HG02623 (cell line): Measurements from ENCODE around the gene DPT.

ENCODE experiments used
- ATAC-seq: cut with Tn5 transposase; IDR thresholded peaks from one replicate; pipeline ENCODE4 v1.9.1; 2021; ENCODE audit warnings: moderate library complexity; ENCODE audit not compliant: unreplicated experiment

DPT gene

DNA sequence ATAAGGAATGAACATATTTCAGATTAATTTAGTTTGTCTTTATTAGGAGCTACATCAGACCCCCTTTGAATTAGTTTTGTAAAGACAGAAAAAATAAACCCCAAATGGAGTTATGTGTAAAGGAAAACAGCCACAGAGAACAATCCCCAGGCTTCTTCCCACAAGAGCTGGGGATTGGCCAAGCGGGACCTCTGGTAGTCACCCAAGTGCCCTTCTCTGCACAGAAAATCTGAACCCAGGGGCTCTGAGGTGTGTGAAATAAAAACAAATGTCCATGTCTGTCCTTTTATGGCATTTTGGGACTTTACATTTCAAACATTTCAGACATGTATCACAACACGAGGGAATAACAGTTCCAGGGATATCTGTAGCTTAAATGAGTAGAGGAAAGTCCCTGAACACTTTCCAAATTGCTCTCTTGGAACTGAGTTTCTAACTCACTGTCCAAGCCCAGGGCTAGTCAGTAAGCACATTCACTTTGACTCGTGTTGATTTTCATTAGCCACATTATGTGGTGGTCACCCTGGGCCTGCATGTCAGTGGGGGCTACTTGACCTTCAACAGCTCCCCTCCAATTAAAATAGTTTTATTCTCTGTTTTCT is 22.5 kb downstream of the DPT start:
- ATAC-seq, result no peak

DNA sequence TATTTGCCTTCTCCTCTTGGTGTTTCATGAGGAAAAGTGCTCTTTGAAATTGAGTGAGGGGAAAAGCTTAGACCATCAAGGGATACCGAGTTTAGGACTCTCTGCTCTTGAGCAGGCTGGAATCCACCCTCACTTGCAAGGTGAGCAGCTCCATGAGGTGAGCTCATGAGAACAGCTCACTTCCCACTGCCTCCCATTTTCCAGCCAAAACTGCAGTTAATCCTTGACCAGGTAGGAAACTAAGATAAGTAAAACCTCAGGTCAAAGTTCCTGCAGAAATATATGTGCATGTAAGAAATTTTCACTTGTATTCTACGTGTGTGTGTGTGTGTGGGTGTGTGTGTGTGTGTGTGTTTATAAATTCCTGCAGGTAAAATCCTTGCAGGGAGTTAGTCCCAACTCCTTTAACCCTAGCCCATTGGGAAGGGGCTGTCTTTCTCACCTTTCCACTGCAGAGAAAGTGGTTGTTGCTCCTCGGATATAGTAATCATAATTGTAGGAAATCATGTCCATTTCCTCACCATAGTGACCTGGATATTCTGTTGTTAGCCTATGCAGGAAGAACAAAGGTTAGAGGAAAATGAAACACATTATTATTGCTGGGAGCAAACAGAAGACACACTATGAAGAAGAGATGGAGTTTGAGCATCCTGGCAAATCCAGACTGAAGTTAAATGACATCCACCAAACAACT is 28.3 kb downstream of the DPT start:
- no peak for ATAC-seq

DNA sequence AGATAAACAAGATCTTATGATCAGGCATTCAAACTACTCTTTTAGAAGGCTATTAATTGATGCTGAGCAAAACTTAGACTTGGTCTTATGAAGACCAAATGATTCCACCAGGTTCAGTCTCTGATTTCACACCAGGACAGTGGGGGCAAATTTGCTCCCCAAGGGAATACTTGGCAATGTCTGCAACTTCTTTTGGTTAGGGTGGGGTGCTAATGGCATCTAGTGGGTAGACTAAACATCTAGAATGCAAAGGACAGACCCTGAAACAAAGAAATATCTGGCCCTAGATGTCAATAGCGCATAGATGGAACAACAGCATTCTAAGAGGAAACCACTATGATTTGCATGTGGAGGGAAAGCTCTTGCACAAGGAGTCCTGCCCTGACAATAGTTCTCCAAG is 30.6 kb downstream of the DPT start:
- ATAC-seq, result no peak

DNA sequence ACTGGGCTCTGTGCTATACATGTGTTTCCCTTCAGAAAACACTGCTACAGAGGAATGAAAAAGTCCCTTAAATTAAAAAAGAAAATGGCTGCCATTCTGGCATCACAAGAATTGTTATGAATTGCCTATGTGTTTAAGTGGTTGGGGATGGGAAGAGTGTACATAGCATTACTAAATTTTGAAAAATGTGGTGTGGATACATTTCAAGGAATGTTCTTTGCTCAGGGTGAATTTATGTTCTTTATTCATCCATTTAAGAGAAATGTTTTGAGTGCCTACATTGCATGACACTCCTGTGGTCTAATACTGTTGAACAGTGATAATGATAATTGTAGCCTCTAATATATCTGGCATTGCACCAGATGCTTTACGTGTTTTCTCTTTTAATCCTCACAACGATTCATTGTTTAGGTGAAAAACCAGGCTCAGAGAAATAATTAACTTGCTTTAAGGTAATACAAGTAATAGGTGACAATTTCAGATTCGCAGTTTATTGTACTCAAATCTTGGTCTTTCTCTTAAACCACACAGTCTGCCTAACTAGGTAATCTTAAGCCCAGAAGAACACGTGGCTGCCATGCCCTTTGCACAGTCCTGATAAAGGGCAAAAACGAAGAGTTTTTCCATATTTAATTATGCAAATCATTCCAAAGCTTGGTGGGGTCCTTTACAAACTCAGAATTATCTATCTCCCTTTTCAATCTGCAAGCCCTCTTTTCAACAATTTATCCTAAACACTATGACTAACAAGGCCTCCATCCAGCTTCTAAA is 31.5 kb downstream of the DPT start:
- ATAC-seq, result no peak

DNA sequence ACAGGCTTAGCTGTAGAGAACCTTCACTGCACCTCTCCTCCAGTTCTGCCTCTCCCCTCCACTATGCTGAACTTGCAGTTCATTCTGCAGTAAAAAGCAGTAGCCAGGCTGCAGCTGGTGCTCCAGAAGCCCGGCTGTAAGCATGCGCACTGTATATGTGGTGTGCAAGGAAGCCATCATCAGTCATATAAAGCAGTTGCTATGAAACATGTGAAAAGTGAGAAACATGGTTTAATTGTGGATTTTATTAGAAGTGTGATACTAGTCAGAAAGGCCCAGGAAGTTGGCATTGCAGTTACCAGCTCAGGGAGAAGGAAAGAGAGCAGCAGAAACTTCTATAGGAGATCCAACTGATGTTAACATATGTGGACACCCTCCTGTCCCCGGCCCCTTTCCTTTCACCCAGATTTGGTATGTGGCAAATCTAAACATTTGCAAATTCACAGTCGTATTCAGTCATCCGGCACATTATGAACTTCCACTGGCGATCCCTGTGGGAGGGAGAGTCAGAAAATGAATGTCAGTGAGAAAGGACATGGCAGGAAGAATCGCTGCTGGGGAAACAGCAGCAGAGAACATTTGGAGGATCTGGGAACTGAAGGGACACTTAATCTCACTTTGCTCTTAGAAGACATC is 32.8 kb downstream of the DPT start:
- no peak for ATAC-seq

DNA sequence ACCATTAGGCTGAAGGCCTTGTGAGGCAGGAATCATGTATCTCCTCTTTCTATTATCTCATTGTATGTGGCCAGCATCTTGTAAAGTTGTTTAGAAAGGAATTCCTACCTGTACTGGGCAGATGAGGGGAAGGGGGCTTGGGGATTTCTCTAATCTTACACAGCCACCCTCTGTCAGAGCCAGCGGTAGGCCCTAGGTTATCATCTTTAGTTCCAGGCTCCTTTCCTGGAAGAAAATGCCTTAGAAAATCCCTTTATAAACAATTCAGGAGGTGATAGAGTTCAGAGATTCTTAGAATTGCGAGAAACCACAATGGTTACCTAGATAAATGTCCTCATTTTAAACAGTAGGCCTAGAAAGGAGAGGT is 35.2 kb downstream of the DPT start:
- ATAC-seq, result no peak

DNA sequence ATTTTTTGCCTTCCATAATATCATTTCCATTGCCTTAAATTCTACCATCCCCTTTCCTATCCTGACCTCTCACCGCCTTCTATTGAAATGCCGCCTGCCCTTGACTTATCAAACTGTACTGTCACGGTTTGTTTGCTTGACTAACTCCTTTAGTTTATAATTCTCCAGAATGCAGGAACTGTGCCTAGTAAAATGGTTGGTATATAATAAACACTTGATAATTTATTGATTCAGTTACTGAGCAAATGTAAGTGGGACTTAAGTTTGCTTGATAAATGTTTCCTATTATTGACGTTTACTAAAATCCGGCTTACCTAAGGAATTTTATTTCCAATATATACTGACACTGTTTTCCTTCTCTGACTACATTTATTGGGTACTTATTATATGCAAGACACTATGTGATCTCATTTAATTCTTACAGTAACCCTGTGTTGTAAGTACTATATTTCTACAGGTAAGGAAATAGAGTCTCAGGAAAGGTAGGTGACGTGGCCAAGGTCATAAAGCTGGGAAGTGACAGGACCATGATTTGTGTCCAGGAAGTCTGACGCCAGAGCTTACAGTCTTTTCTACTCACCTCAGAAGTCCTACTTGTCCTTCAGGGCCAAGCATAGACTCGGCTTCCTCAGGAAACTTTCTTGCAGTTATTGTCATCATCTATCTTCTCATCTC is 35.7 kb downstream of the DPT start:
- ATAC-seq, result no peak

DNA sequence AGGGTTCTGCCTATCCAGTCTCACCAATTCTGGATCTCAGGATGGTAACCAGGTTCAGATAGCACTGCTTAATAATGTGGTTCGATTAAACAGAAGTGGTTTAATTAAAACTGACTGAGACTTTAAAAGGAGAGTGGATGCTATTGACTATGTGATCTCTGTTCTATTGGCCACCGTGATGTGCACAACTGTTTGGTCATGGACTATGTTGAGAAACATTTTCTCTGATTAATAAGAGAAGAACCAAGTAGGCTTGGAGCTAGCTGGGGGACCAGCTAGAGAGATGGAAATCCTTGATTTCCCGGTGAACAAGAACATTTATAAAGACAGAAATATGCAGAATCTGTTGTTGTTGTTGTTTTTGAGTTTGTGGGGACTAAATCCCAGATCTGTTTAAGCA is 36.5 kb downstream of the DPT start:
- ATAC-seq, result no peak

DNA sequence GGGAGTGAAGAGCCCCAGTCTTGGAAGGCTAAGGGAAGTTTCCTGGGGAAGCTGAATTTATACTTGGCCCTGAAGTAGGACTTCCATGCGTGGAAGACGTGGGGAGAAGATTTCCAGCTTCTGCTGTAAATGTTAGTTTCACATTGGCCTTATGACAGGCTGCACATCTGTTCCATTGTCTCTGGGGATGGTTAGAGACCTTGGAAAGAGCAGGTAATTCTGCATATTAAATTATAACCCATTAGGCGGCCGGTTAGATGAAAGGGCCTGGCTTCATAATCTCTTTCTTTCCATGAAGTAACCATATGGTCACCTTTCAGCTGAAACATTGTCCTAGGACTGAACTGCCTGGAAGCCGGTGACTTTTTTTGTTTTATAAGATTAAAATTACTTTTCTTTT is 37.5 kb downstream of the DPT start:
- ATAC-seq, result no peak

DNA sequence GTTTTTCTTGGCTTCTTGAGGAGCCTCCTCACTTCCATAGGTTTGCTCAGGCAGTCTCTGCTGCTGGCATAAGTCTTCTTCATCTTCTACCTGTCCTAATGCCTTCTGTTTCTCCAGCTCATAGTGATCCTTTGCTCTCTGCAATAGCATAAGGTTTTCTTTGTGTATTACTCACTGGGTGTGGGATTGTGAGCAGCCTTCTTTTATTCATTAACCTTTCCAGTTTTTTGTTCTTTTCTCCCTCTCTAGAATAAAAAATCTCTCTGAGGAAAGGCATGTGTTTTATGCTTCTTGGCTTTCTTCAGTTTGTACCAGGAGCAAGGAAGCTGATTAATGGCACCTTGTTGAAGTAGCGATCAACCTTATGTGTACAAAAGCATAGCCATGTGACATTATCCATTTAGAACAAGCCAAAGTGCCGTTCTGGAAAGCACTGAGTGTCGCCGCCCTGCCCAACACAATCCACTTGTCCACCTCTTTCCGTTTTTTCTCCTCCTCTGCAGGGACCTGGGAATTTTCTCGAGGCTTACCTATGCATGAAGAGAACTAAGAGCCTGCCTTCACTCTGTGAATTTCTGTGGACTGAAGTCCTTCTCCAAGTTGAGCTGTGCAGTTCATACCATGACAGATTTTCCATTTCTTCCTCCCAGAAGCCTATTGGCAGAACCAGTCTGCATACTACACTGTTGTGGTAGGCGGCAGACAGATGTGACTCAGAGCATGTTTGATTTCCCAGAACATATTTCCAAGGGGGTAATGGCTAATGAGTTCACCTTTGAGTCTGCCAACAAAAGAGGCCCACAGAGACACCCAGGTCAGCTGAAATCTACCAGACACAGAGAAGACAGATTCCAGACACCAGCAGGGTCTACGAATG is 39.0 kb downstream of the DPT start:
- ATAC-seq, result no peak

DNA sequence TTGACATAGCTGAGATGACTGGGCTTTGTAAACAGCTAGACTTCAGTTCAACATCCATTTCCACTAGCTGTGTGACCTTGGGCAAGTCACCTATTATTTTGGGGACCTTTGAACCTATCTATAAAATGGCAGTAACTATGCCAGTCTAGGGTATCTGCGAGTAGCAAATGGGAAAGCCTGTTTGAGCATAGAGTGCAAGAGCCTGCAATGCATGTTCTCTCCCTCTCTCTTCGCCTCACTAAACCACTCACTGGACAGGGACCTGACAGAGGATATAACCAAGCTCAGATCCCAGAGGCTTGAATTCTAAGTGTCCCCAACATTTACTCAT is 39.7 kb downstream of the DPT start:
- ATAC-seq, result no peak

DNA sequence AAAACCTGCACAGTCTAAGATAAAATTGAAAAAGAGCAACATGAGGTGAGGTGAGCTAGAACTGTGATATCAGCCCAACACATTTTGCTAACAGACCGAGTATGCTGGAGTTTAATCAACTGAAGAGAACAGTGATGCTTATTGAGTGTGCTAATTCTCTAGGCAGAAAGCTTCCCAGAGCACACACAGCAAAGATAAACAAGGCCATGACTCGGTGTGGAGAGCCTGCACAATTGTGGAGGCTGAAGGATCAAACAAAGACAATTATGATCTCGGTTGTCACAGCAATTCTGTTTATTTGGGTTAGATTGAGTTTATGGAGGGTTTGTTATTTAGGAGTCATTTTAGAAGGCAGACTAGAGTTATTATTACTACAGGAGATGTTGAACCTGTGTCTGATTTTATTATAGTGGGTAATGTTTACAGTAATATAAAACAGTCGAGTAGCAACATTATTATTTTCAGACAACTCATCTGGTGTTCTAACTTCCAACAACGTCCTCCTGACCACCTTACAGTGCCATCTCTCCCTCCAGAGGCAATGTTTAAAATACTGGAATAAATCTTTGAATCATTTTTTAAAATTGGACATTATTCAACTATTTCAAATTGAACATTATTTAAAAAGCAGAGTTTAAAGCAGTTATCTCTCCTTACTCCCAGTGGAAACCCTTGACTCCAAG is 40.2 kb downstream of the DPT start:
- ATAC-seq, result no peak

DNA sequence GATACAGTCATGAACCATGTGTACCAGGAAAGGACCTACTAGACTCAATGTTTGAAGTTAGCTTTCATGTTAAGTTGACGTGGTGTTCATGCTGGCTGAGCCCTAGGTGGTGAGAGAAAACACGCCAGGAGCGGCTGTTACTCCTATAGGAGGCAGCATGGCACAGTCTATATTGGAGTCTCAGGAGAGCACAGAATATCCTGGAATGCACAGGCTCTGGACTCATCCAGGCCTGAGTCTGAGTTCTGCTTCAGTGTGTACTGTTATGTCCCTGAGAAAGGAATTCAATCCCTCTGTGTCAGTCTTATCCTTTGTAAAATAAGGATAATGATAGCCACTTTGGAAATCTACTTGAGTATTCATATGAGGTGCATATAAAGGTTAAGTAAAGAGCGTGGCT is 41.2 kb downstream of the DPT start:
- ATAC-seq, result no peak

DNA sequence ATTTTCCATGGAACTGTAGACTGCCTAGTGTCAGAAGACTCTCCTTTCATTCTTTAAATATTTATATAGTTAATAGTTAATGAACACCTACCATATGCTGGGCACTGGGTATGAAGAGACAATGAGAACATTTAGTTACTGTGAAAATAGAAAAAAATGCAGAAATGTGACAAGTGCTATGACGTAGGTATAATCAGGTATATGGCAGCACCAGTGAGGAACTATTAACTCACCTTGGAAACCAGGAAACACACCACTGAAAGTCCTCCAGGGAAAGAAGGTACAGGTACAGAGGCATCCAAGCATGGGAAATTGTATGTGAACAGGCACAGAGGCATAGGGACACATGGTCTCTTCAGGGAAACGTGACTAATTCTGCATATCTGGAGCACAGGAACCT is 42.3 kb downstream of the DPT start:
- no peak for ATAC-seq

DNA sequence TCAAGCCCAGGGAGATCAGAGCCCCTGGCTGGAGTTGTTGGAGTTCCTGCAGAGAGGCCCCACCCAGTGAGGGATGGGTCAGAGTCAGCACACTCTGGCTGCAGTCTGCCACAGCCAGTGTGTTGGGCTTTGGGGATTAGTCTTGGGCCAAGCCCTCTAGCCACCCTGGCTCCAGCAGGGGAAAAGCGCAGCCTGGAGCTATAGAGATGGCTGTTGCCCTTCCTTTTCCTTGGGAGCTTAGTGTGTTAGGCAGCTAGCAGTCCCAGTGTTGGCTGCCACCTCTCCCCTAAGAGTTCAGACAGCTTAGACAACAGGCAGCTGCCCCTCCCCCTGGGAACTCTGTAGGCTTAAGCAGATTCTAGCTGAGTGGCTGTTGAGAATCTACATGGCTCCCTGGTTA is 45.1 kb downstream of the DPT start:
- no peak for ATAC-seq

DNA sequence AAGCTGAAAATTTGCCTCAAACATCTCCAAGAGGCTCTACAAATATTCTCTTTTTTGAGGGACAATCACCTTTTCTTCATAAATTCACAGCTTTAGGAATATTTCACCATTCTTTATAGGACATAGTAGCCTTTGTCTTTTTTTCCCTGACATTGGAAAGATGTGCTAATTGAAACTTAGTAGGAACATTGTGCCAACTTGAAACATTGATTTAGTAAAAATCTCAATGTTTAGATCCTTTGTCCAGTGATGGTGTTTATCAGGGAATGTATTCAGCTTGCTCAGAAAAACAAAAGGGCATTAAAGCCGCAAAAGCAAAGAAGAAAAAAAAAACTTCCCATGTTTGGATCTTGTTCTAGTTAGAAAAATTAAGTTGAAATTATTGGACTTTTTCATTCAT is 52.1 kb downstream of the DPT start:
- ATAC-seq, result no peak

DNA sequence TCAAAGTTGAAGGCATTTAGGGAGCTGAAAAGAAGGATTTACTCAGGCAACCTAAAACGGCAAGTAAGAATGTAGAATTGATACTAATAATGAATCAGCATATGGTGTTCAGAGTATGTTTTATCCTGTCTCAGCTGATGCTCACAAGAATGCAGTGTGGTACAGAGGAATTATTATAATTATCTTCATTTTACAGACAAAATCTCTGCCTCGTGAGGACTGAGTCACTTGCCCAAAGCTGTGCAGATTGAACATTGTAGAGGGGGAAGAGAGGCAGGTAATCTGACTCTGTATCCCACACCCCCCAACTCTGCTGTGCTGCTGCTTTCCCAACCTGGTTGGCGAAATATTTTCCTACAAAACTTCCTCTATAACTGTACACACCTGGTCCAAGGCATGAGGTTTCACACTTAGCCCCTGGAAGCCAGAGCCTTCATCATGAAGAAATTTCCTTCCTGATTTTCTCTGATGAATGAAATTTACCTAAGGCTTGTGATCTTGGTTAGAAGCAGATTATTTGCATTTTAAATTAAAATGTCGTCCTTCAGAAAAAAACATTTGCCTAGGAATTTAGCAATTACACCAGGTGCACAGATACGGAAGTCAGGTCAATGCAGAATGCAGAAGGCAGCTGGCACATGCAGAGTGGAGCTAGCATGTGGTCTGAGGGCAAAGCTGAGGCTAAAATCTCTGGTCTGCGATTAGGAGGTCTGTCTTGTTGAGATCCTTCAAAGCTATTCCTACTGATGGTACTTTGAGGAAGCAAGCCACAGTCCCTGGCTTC is 52.8 kb downstream of the DPT start:
- no peak for ATAC-seq

DNA sequence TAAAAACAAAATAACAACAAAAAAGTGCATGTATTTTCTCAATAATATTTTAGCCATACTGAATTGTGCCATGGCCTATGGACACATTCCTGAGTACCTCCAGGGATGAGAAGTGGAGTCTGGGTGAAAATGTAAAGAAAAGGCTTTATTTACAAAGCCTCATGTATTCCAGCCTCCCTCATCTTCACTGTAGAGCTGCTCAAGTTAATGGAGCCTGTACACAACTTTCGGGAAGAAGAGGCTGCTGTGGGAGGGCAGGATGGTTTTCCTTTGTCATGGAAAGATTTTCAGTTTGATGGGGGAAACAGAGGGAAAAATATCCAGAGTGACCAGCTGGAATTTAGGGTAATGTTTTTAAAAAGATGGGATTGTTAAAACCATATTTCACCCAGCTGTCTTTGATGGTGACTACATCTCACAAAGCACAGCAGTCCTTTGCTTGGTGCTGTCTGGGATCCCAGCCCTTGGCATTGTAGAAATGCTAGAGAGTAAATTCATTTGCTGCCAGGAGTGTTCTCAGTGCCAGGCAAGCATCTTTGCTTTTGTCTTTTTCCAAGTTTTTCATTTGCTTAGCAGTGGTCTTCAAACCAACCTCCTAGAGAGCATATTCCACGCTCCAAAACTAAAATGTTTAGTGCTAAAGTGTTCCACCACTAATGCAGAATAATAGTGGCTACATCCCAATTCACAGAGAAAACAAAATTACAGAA is 54.9 kb downstream of the DPT start:
- ATAC-seq, result no peak

DNA sequence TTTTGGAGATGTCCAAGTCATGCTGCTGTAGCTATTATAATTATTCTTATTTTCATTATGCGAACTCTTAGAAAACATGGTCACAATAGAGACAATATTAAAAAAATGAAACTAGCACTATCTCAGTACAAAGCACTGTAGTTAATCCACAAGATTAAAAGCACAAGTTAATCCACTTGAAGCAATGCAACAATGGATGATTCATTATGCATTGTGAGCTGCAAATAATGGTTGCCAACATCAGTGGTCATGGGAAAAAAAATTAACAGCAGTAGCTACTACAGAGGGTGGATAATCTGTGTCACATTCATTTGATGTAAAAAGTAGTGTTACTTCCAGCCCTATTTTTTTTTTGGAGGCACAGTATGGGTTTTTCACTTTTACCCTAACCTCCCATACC is 56.7 kb downstream of the DPT start:
- ATAC-seq, result no peak
